B cell (primary cell): Measurements from ENCODE around the gene GRM6. TPM values are rescaled to one million over a fixed set of nuclear protein-coding genes. Genes with fewer than 3 reads are reported as not detected.

Source experiments
- ATAC-seq: fragments of 200-7000 bp; cut with Tn5 transposase; one replicate; pipeline ENCODE4 v1.10.0; 2021; ENCODE audit warnings: low read depth, mild to moderate bottlenecking, moderate number of reproducible peaks, moderate library complexity
- CTCF ChIA-PET: fragments of 350-600 bp; sonication (Branson Sonifier 250); formaldehyde crosslinking; loops from one replicate; lab custom pipeline; 2021; ENCODE audit warnings: antibody characterized with exemption, inconsistent platforms; lab: Charles Lee
- POLR2A ChIA-PET: fragments of 350-600 bp; sonication (Branson Sonifier 250); formaldehyde crosslinking; loops from one replicate; lab custom pipeline; 2021; ENCODE audit warnings: antibody characterized with exemption; lab: Charles Lee
- DNase-seq: peaks from one replicate; pipeline ENCODE4 v3.0.0; 2013
- H2AFZ ChIP-seq: 2 replicates; pipeline ENCODE4 v1.6.1; 2012; ENCODE audit warnings: mild to moderate bottlenecking, low read depth, low read length; ENCODE audit not compliant: insufficient read depth, poor library complexity, severe bottlenecking
- H3K27ac ChIP-seq, 2 donors: 1 replicate in 1 of 2; 2 replicates in 1 of 2; pipeline ENCODE4 v1.5.1; 2012 to 2013; ENCODE audit warnings: low read length in 2 of 2, mild to moderate bottlenecking in 2 of 2, moderate library complexity in 1 of 2
- H3K27me3 ChIP-seq, 4 experiments: fragments of 200-600 bp in 1 of 4; sonication (generic) in 1 of 4; replicated peaks in 1 of 4; 1 replicate in 2 of 4; 2 replicates in 2 of 4; pipeline versions ENCODE4 v1.6.1 to v1.7.0; 2013 to 2016; ENCODE audit warnings: low read length in 3 of 4, mild to moderate bottlenecking in 2 of 4, mixed read lengths in 1 of 4, moderate library complexity in 1 of 4; ENCODE audit not compliant: insufficient read depth in 4 of 4, control insufficient read depth in 3 of 4; ENCODE audit errors: control extremely low read depth in 1 of 4
- H3K36me3 ChIP-seq, 2 experiments: replicated peaks in 1 of 2; 1 replicate in 1 of 2; 2 replicates in 1 of 2; pipeline versions ENCODE4 v1.6.1 to v1.7.1; 2013; ENCODE audit warnings: low read length in 1 of 2; ENCODE audit not compliant: insufficient read depth in 2 of 2, control insufficient read depth in 1 of 2; ENCODE audit errors: control extremely low read depth in 1 of 2, extremely low read depth in 1 of 2
- H3K4me1 ChIP-seq, 2 donors: fragments of 200-600 bp in 1 of 2; sonication (generic) in 1 of 2; 1 replicate in 1 of 2; 2 replicates in 1 of 2; pipeline versions ENCODE4 v1.5.1 to v1.6.1; 2013 to 2017; ENCODE audit warnings: low read length in 2 of 2; ENCODE audit not compliant: control insufficient read depth in 2 of 2, insufficient read depth in 2 of 2
- H3K4me2 ChIP-seq: replicated peaks from 2 replicates; pipeline ENCODE3; 2012; ENCODE audit warnings: mild to moderate bottlenecking, low read depth, low read length; ENCODE audit not compliant: poor library complexity, severe bottlenecking
- H3K4me3 ChIP-seq, 5 experiments: fragments of 200-600 bp in 1 of 5; sonication (generic) in 1 of 5; 1 replicate in 3 of 5; 2 replicates in 2 of 5; pipeline versions ENCODE4 v1.5.1 to v1.7.0; 2011 to 2016; ENCODE audit warnings: low read length in 4 of 5, mild to moderate bottlenecking in 4 of 5, low read depth in 2 of 5, control low read depth in 1 of 5, moderate library complexity in 1 of 5; ENCODE audit not compliant: insufficient read depth in 1 of 5; ENCODE audit errors: control extremely low read depth in 1 of 5, extremely low read depth in 1 of 5
- H3K79me2 ChIP-seq: fragments of 200-600 bp; sonication (generic); one replicate; pipeline ENCODE4 v1.6.0; 2016; ENCODE audit warnings: low read length; ENCODE audit not compliant: control insufficient read depth, insufficient read depth
- H3K9ac ChIP-seq: fragments of 200-600 bp; sonication (generic); 2 replicates; pipeline ENCODE4 v1.6.1; 2017; ENCODE audit warnings: mild to moderate bottlenecking, low read length, moderate library complexity
- H3K9me3 ChIP-seq, 3 donors: one replicate each; pipeline versions ENCODE4 v1.6.1 to v1.7.1; 2013; ENCODE audit warnings: low read length in 2 of 3; ENCODE audit not compliant: control insufficient read depth in 2 of 3, insufficient read depth in 1 of 3; ENCODE audit errors: control extremely low read depth in 1 of 3
- H4K20me1 ChIP-seq: 2 replicates; pipeline ENCODE4 v1.6.0; 2012; ENCODE audit warnings: mild to moderate bottlenecking, low read length; ENCODE audit not compliant: insufficient read depth, control insufficient read depth, poor library complexity, severe bottlenecking
- H3K27ac Mint-ChIP-seq: one replicate; pipeline ENCODE4 v1.8.0; 2021; ENCODE audit warnings: mixed read lengths
- H3K27me3 Mint-ChIP-seq: one replicate; pipeline ENCODE4 v1.8.0; 2021; ENCODE audit warnings: mixed read lengths
- H3K4me1 Mint-ChIP-seq: one replicate; pipeline ENCODE4 v1.8.0; 2021; ENCODE audit warnings: mixed read lengths
- H3K4me3 Mint-ChIP-seq: one replicate; pipeline ENCODE4 v1.8.0; 2021; ENCODE audit warnings: mixed read lengths
- H3K9me3 Mint-ChIP-seq: one replicate; pipeline ENCODE4 v1.8.0; 2022; ENCODE audit warnings: mixed read lengths; ENCODE audit not compliant: insufficient read depth
- CTCF ChIP-seq: fragments of 200-600 bp; IDR thresholded peaks from one replicate; pipeline ENCODE4 v1.8.0; 2022; ENCODE audit warnings: antibody characterized with exemption, mild to moderate bottlenecking
- EZH2 ChIP-seq: IDR thresholded peaks from 2 replicates; pipeline ENCODE4 v1.6.1; 2012; ENCODE audit warnings: borderline replicate concordance, low read depth, mild to moderate bottlenecking, moderate library complexity, low read length; ENCODE audit not compliant: insufficient read depth, poor library complexity, severe bottlenecking
- WGBS: methylation state at CpG from one replicate; pipeline ENCODE4 v1.1.5; 2013; ENCODE audit warnings: missing lambda C conversion rate; ENCODE audit not compliant: insufficient coverage; 5-methylcytosine and 5-hydroxymethylcytosine counted together
- intact Hi-C: fragments of 100-400 bp; cut with micrococcal nuclease; formaldehyde crosslinking; loops from one replicate; pipeline ENCODE4 v1.10.0; 2022
- polyA plus RNA-seq: library from polyadenylated mRNA; depleted of rRNA; stranded (reverse); fragments of >200 nt; gene quantifications from 2 replicates; pipeline ENCODE4 v1.2.3, GENCODE V29; 2012
- total RNA-seq, 2 donors: library from RNA; stranded (reverse); fragments of 120-200 nt in 1 of 2; gene quantifications; 1 replicate in 1 of 2; 2 replicates in 1 of 2; pipeline versions ENCODE4 v1.2.3 to v1.2.4, GENCODE V29; 2013 to 2022

GRM6 gene
- total and polyA plus RNA-seq, 2 donors (not counting 1 experiment from before 2014, with no cell fraction given) = not detected

GRCh38 chr5:178965465-178966055 lies 29.6 kb downstream of the GRM6 start:
- Histone ChIP-seq H3K36me3 (no peaks in the 10 kb centered on the region), H2AFZ (no peak overlapping the region), H3K9ac (no peak overlapping the region), H3K27ac (no peak overlapping the region), H3K79me2 (no peaks in the 10 kb centered on the region), H3K27me3 (no peaks in the 10 kb centered on the region), H3K4me2 (no peak overlapping the region), H3K4me1 (no peaks in the 10 kb centered on the region), H3K9me3 (peaks cover 5 to 66% (median 59%) of the 10 kb centered on the region in 3 donors), H3K4me3 (no peak overlapping the region), H4K20me1 (no peaks in the 10 kb centered on the region)
- Mint-ChIP-seq H3K4me3 (no peak overlapping the region), H3K27ac (no peak overlapping the region), H3K9me3 (peaks cover 35% of the 10 kb centered on the region), H3K4me1 (no peaks in the 10 kb centered on the region), H3K27me3 (no peaks in the 10 kb centered on the region)
- no peak for DNase-seq
- POLR2A ChIA-PET = no interaction called here
- TF ChIP-seq EZH2 (no peak), CTCF (no peak)
- intact Hi-C loops = no loop called here
- no peak for ATAC-seq
- CTCF ChIA-PET = no interaction called here
- WGBS = no CpG with 5 or more reads among the region's 5 CpGs

GRCh38 chr5:178941361-178941760 lies 53.8 kb downstream of the GRM6 start:
- peaks cover 0 to 82% (median 56%) of the 10 kb centered on the region in 3 donors for H3K9me3 ChIP-seq
- TF ChIP-seq EZH2 (no peak), CTCF (no peak)
- no peak for ATAC-seq
- H3K4me1 Mint-ChIP-seq = no peaks in the 10 kb centered on the region
- no peaks in the 10 kb centered on the region for H3K36me3 ChIP-seq
- 23% methylated on average over 12 of the region's 23 CpGs for WGBS
- no peak overlapping the region for H3K9ac ChIP-seq
- ChIA-PET POLR2A (no interaction called here), CTCF (no interaction called here)
- H3K4me2 ChIP-seq = no peak overlapping the region
- intact Hi-C loops = no loop called here
- no peak for DNase-seq
- peaks cover 0 to 40% (median 7%) of the 10 kb centered on the region in 4 experiments for H3K27me3 ChIP-seq
- H3K27me3 Mint-ChIP-seq = peaks cover 21% of the 10 kb centered on the region
- no peak overlapping the region for H3K4me3 ChIP-seq
- no peaks in the 10 kb centered on the region for H4K20me1 ChIP-seq
- peaks cover 39% of the 10 kb centered on the region for H3K9me3 Mint-ChIP-seq
- no peaks in the 10 kb centered on the region for H3K79me2 ChIP-seq
- H3K27ac ChIP-seq = no peak overlapping the region
- H3K4me3 Mint-ChIP-seq = no peak overlapping the region
- H3K4me1 ChIP-seq = no peaks in the 10 kb centered on the region
- no peak overlapping the region for H3K27ac Mint-ChIP-seq
- H2AFZ ChIP-seq = no peak overlapping the region
